H1 (cell line): ENCODE measurements around the gene RNU7-1.

Experiments used
- BRCA1 ChIP-seq: IDR thresholded peaks from 2 replicates; pipeline ENCODE4 v1.6.1; 2012; ENCODE audit warnings: low read depth, low read length, improper control_type of control experiment
- CHD7 ChIP-seq: fragments of 300-600 bp; sonication (generic); IDR thresholded peaks from 2 replicates; pipeline ENCODE4 v1.7.1; 2012; ENCODE audit warnings: low read length, moderate library complexity, mild to moderate bottlenecking, inconsistent platforms; ENCODE audit not compliant: insufficient replicate concordance
- EP300 ChIP-seq, 2 experiments: IDR thresholded peaks; 1 replicate in 1 of 2; 2 replicates in 1 of 2; pipeline ENCODE4 v1.6.1; 2011 to 2012; ENCODE audit warnings: low read depth in 2 of 2, low read length in 2 of 2, mild to moderate bottlenecking in 2 of 2, borderline replicate concordance in 1 of 2, inconsistent platforms in 1 of 2, moderate library complexity in 1 of 2
- JUN ChIP-seq: IDR thresholded peaks from 2 replicates; pipeline ENCODE4 v1.6.1; 2011; ENCODE audit warnings: low read depth, mild to moderate bottlenecking, improper control_type of control experiment, low read length
- POLR2A ChIP-seq, 2 experiments: IDR thresholded peaks; 1 replicate in 1 of 2; 2 replicates in 1 of 2; pipeline ENCODE4 v1.6.1; 2011; ENCODE audit warnings: low read depth in 2 of 2, low read length in 2 of 2, mild to moderate bottlenecking in 2 of 2; ENCODE audit errors: control extremely low read depth in 1 of 2
- RFX5 ChIP-seq: IDR thresholded peaks from 2 replicates; pipeline ENCODE4 v1.6.1; 2011; ENCODE audit warnings: low read depth, low read length, improper control_type of control experiment, borderline replicate concordance
- SP2 ChIP-seq: IDR thresholded peaks from 2 replicates; pipeline ENCODE4 v1.6.1; 2012; ENCODE audit warnings: mild to moderate bottlenecking, low read length, inconsistent platforms
- TBP ChIP-seq: IDR thresholded peaks from 2 replicates; pipeline ENCODE4 v1.6.1; 2011; ENCODE audit warnings: low read depth, low read length, improper control_type of control experiment
- USF2 ChIP-seq: IDR thresholded peaks from 2 replicates; pipeline ENCODE4 v1.6.1; 2011; ENCODE audit warnings: low read length, improper control_type of control experiment
- TF ChIP-seq, protein P1 (sequence below), 3 experiments: IDR thresholded peaks; 1 replicate in 2 of 3; 2 replicates in 1 of 3; pipeline versions ENCODE4 v1.5.1 to v1.6.1; 2011; ENCODE audit warnings: low read length in 3 of 3, mild to moderate bottlenecking in 3 of 3, inconsistent platforms in 2 of 3, low read depth in 1 of 3, moderate library complexity in 1 of 3; ENCODE audit not compliant: insufficient read depth in 1 of 3; ENCODE audit errors: control extremely low read depth in 1 of 3

GRCh38 chr12:6928703-6929407 lies 14.8 kb upstream of the RNU7-1 start:
- TF ChIP-seq, protein P1, sequence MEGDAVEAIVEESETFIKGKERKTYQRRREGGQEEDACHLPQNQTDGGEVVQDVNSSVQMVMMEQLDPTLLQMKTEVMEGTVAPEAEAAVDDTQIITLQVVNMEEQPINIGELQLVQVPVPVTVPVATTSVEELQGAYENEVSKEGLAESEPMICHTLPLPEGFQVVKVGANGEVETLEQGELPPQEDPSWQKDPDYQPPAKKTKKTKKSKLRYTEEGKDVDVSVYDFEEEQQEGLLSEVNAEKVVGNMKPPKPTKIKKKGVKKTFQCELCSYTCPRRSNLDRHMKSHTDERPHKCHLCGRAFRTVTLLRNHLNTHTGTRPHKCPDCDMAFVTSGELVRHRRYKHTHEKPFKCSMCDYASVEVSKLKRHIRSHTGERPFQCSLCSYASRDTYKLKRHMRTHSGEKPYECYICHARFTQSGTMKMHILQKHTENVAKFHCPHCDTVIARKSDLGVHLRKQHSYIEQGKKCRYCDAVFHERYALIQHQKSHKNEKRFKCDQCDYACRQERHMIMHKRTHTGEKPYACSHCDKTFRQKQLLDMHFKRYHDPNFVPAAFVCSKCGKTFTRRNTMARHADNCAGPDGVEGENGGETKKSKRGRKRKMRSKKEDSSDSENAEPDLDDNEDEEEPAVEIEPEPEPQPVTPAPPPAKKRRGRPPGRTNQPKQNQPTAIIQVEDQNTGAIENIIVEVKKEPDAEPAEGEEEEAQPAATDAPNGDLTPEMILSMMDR (IDR thresholded peaks at IDR 0.05; ENCODE audit: control extremely low read depth in 1 of 3, insufficient read depth in 1 of 3, low read depth in 1 of 3, low read length in 3 of 3): no peak
- TF ChIP-seq JUN (no peak), BRCA1 (no peak), CHD7 (no peak), EP300 (IDR thresholded peaks at IDR 0.05; ENCODE audit: borderline replicate concordance in 1 of 2, low read depth in 2 of 2, low read length in 2 of 2) (no peak), RFX5 (no peak), POLR2A (IDR thresholded peaks at IDR 0.05; ENCODE audit: control extremely low read depth in 1 of 2, low read depth in 2 of 2, low read length in 2 of 2) (no peak), TBP (no peak), SP2 (no peak), USF2 (no peak)
